ENCODE data around the gene ZNF69.
"Not testable (repeated sequence)": the region's sequence is repeated elsewhere in the genome, so short reads cannot be mapped to it uniquely, and the experiment has no call there.

The ZNF69 gene

GRCh38 chr19:11873762-11874161 lies 13.8 kb upstream of the ZNF69 start:
- no peaks in the 10 kb centered on the region for H3K4me1 ChIP-seq (ENCODE audit: insufficient read depth, low read length)
- no peak overlapping the region for H2AFZ ChIP-seq (ENCODE audit: low read depth, low read length)
- H3K36me3 ChIP-seq (ENCODE audit: insufficient read depth, low read length) = no peaks in the 10 kb centered on the region
- H3K9me3 ChIP-seq (ENCODE audit: low read length) = peaks cover 14% of the 10 kb centered on the region
- no peak overlapping the region for H3K4me3 ChIP-seq (ENCODE audit: low read length)
- no peaks in the 10 kb centered on the region for H3K27me3 ChIP-seq (ENCODE audit: insufficient read depth, low read length)

GRCh38 chr19:11879687-11880266 lies 7.8 kb upstream of the ZNF69 start:
- not testable (repeated sequence) for H3K9me3 ChIP-seq (ENCODE audit: low read length)

DNA sequence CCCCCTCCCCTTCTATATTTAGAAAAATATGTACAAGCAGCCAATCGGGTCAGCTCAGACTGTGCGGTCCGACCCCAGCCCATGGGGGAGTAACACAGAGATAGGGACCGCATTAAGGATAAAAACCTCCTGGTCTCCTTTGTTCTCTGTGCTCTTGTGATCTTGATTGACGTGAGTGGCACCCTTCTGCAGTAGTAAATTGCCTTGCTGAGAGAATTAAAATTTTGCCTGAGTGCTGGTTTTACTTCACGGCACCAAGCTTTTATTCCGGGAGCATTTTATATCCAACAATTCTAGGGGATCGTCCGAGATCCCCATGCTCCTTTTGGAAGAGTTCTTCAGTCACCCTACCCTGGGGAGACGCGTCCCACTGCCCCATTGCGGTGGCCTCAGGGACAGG lies 7.0 kb upstream of the ZNF69 start:
- no peaks in the 10 kb centered on the region for H3K4me1 ChIP-seq (ENCODE audit: insufficient read depth, low read length)
- H3K36me3 ChIP-seq (ENCODE audit: insufficient read depth, low read length) = no peaks in the 10 kb centered on the region
- H2AFZ ChIP-seq (ENCODE audit: low read depth, low read length) = no peak overlapping the region
- no peaks in the 10 kb centered on the region for H3K9me3 ChIP-seq (ENCODE audit: low read length)
- no peak overlapping the region for H3K4me3 ChIP-seq (ENCODE audit: low read length)
- H3K27me3 ChIP-seq (ENCODE audit: insufficient read depth, low read length) = no peaks in the 10 kb centered on the region

More at GRCh38 chr19:11879687-11880266, 7.8 kb upstream of the ZNF69 start:
- not testable (repeated sequence) for H2AFZ ChIP-seq (ENCODE audit: low read depth, low read length); H3K27me3 ChIP-seq (ENCODE audit: insufficient read depth, low read length); H3K4me3 ChIP-seq (ENCODE audit: low read length); H3K36me3 ChIP-seq (ENCODE audit: insufficient read depth, low read length); H3K4me1 ChIP-seq (ENCODE audit: insufficient read depth, low read length)

DNA sequence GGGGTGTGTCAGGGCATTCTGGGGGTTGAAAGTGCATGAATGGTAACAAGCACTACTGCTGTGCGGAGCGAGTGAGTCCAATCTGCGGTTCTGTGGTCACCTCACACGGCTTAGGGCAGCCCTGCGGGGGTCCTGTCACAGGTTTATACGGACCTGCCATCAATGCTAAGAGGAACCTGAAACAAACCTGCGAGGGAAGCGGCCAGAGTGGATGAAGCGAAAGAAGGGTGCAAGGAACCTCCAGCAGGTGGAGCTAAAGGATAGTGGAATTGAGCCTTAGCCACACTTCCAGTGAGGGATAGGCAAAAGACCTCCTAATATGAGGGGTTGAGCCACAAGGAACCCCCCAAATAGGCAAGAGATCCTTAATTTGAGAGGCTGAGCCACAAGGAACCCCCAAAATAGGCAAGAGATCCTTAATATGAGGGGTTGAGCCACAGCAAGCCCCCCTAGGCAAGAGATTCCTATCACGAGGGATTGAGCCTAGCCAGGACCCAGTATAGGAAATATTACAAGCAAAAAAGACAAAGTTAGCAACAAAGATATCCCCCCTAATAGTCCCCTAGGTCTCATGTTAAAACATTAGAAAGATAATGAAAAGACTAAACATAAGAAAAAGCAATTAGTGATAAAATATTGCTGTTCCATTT lies 6.3 kb upstream of the ZNF69 start:
- Histone ChIP-seq H3K9me3 (ENCODE audit: low read length) (no peaks in the 10 kb centered on the region), H3K36me3 (ENCODE audit: insufficient read depth, low read length) (no peaks in the 10 kb centered on the region), H3K27me3 (ENCODE audit: insufficient read depth, low read length) (no peaks in the 10 kb centered on the region), H3K4me3 (ENCODE audit: low read length) (no peak overlapping the region), H3K4me1 (ENCODE audit: insufficient read depth, low read length) (no peaks in the 10 kb centered on the region), H2AFZ (ENCODE audit: low read depth, low read length) (no peak overlapping the region)

- Histone ChIP-seq H3K9me3 (ENCODE audit: low read length) (no peaks in the 10 kb centered on the region), H3K4me1 (ENCODE audit: insufficient read depth, low read length) (peaks cover 4% of the 10 kb centered on the region), H3K27me3 (ENCODE audit: insufficient read depth, low read length) (no peaks in the 10 kb centered on the region), H3K4me3 (ENCODE audit: low read length) (no peak overlapping the region), H2AFZ (ENCODE audit: low read depth, low read length) (no peak overlapping the region), H3K36me3 (ENCODE audit: insufficient read depth, low read length) (no peaks in the 10 kb centered on the region)
Measured at GRCh38 chr19:11882606-11883005, 5.0 kb upstream of the ZNF69 start.

DNA sequence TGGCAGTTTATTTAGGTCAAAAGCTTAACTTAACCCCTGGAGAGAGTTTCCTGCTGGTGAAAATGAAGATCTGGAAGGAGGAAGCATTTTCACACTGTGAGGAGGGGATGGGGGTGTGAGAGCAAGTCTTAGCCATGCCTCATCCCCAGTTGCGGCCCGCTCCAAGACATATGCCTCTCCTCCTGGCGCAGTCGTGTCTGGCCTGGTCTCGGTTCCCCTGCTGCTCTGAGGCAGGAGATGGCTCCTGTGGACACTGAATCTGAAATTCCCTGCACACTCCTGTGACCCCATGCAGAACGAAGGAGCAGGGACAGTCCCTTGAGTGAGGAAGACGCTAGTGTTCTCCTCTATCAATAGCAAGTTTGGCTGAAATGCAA lies 360 bp upstream of the ZNF69 start:
- H3K9me3 ChIP-seq (ENCODE audit: low read length) = peaks cover 12% of the 10 kb centered on the region
- peaks cover 21% of the 10 kb centered on the region for H3K4me1 ChIP-seq (ENCODE audit: insufficient read depth, low read length)
- peak overlapping the region; percentile 86 for H3K4me3 ChIP-seq (ENCODE audit: low read length)
- H2AFZ ChIP-seq (ENCODE audit: low read depth, low read length) = peak overlapping the region; percentile 44
- H3K27me3 ChIP-seq (ENCODE audit: insufficient read depth, low read length) = no peaks in the 10 kb centered on the region
- H3K36me3 ChIP-seq (ENCODE audit: insufficient read depth, low read length) = peaks cover 7% of the 10 kb centered on the region

GRCh38 chr19:11889901-11890300 lies 2.3 kb downstream of the ZNF69 start:
- peaks cover 31% of the 10 kb centered on the region for H3K36me3 ChIP-seq (ENCODE audit: insufficient read depth, low read length)
- peaks cover 36% of the 10 kb centered on the region for H3K9me3 ChIP-seq (ENCODE audit: low read length)
- not testable (repeated sequence) for H3K27me3 ChIP-seq (ENCODE audit: insufficient read depth, low read length); H2AFZ ChIP-seq (ENCODE audit: low read depth, low read length)
- peak overlapping the region; percentile 86 for H3K4me3 ChIP-seq (ENCODE audit: low read length)
- peaks cover 21% of the 10 kb centered on the region for H3K4me1 ChIP-seq (ENCODE audit: insufficient read depth, low read length)

- Histone ChIP-seq H3K27me3 (ENCODE audit: insufficient read depth, low read length) (no peaks in the 10 kb centered on the region), H3K36me3 (ENCODE audit: insufficient read depth, low read length) (peaks cover 37% of the 10 kb centered on the region), H3K4me1 (ENCODE audit: insufficient read depth, low read length) (peaks cover 21% of the 10 kb centered on the region), H3K4me3 (ENCODE audit: low read length) (peak overlapping the region; percentile 86), H2AFZ (ENCODE audit: low read depth, low read length) (no peak overlapping the region), H3K9me3 (ENCODE audit: low read length) (peaks cover 42% of the 10 kb centered on the region)
Measured at GRCh38 chr19:11890634-11891033, 3.1 kb downstream of the ZNF69 start.

- Histone ChIP-seq H3K4me3 (ENCODE audit: low read length) (no peak overlapping the region), H2AFZ (ENCODE audit: low read depth, low read length) (no peak overlapping the region), H3K27me3 (ENCODE audit: insufficient read depth, low read length) (no peaks in the 10 kb centered on the region), H3K4me1 (ENCODE audit: insufficient read depth, low read length) (peaks cover 11% of the 10 kb centered on the region), H3K9me3 (ENCODE audit: low read length) (peaks cover 56% of the 10 kb centered on the region), H3K36me3 (ENCODE audit: insufficient read depth, low read length) (peaks cover 54% of the 10 kb centered on the region)
Measured at GRCh38 chr19:11894851-11895250, 7.3 kb downstream of the ZNF69 start.

GRCh38 chr19:11902228-11902627 lies 14.6 kb downstream of the ZNF69 start:
- no peaks in the 10 kb centered on the region for H3K27me3 ChIP-seq (ENCODE audit: insufficient read depth, low read length)
- no peak overlapping the region for H2AFZ ChIP-seq (ENCODE audit: low read depth, low read length)
- H3K4me1 ChIP-seq (ENCODE audit: insufficient read depth, low read length) = no peaks in the 10 kb centered on the region
- H3K4me3 ChIP-seq (ENCODE audit: low read length) = no peak overlapping the region
- peaks cover 65% of the 10 kb centered on the region for H3K9me3 ChIP-seq (ENCODE audit: low read length)
- peaks cover 66% of the 10 kb centered on the region for H3K36me3 ChIP-seq (ENCODE audit: insufficient read depth, low read length)

GRCh38 chr19:11905928-11906327 lies 18.3 kb downstream of the ZNF69 start:
- Histone ChIP-seq H3K4me3 (ENCODE audit: low read length) (no peak overlapping the region), H3K9me3 (ENCODE audit: low read length) (peaks cover 51% of the 10 kb centered on the region), H2AFZ (ENCODE audit: low read depth, low read length) (no peak overlapping the region), H3K36me3 (ENCODE audit: insufficient read depth, low read length) (peaks cover 52% of the 10 kb centered on the region), H3K27me3 (ENCODE audit: insufficient read depth, low read length) (no peaks in the 10 kb centered on the region), H3K4me1 (ENCODE audit: insufficient read depth, low read length) (no peaks in the 10 kb centered on the region)

DNA sequence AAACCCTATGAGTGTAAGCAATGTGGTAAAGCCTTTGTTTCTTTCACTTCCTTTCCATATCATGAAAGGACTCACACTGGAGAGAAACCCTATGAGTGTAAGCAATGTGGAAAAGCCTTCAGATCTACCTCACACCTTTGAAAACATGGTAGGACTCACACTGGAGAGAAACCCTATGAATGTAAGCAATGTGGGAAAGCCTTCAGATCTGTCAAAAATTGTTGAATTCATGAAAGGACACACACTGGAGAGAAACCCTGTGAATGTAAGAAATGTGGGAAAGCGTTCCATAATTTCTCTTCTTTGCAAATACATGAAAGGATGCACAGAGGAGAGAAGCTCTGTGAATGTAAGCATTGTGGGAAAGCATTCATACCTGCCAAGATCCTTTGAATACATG lies 24.4 kb downstream of the ZNF69 start:
- not testable (repeated sequence) for H3K4me1 ChIP-seq (ENCODE audit: insufficient read depth, low read length); H3K4me3 ChIP-seq (ENCODE audit: low read length); H2AFZ ChIP-seq (ENCODE audit: low read depth, low read length); H3K27me3 ChIP-seq (ENCODE audit: insufficient read depth, low read length)
- peaks cover 40% of the 10 kb centered on the region for H3K36me3 ChIP-seq (ENCODE audit: insufficient read depth, low read length)
- peaks cover 35% of the 10 kb centered on the region for H3K9me3 ChIP-seq (ENCODE audit: low read length)

GRCh38 chr19:11914417-11915051 lies 27.0 kb downstream of the ZNF69 start:
- not testable (repeated sequence) for H2AFZ ChIP-seq (ENCODE audit: low read depth, low read length); H3K4me1 ChIP-seq (ENCODE audit: insufficient read depth, low read length); H3K27me3 ChIP-seq (ENCODE audit: insufficient read depth, low read length); H3K4me3 ChIP-seq (ENCODE audit: low read length)
- Histone ChIP-seq H3K9me3 (ENCODE audit: low read length) (peaks cover 34% of the 10 kb centered on the region), H3K36me3 (ENCODE audit: insufficient read depth, low read length) (peaks cover 40% of the 10 kb centered on the region)
